OCI-LY1 (cell line): Measurements from ENCODE around the gene DOCK1.

ENCODE experiments used
- H2AFZ ChIP-seq: fragments of 200-600 bp; sonication (generic), shearing (Covaris generic); 2 replicates; pipeline ENCODE4 v1.6.0; 2014; ENCODE audit warnings: antibody characterized with exemption, mild to moderate bottlenecking, low read length
- H3F3A ChIP-seq: fragments of 200-600 bp; sonication (generic), shearing (Covaris generic); 2 replicates; pipeline ENCODE4 v1.6.0; 2014; ENCODE audit warnings: mild to moderate bottlenecking, antibody characterized with exemption, low read length, moderate library complexity; ENCODE audit not compliant: insufficient read depth
- H3K27ac ChIP-seq: fragments of 200-600 bp; sonication (generic); 2 replicates; pipeline ENCODE4 v1.5.1; 2014; ENCODE audit warnings: low read length, mixed run types, mild to moderate bottlenecking, low read depth; ENCODE audit not compliant: poor library complexity, severe bottlenecking
- H3K27me3 ChIP-seq: fragments of 200-600 bp; sonication (generic); 2 replicates; pipeline ENCODE4 v1.6.0; 2014; ENCODE audit warnings: antibody characterized with exemption, mild to moderate bottlenecking, low read length, moderate library complexity; ENCODE audit not compliant: insufficient read depth
- H3K36me3 ChIP-seq: fragments of 200-600 bp; sonication (generic); 2 replicates; pipeline ENCODE4 v1.6.1; 2014; ENCODE audit warnings: mild to moderate bottlenecking, antibody characterized with exemption, low read length, moderate library complexity, mixed read lengths; ENCODE audit not compliant: insufficient read depth
- H3K4me1 ChIP-seq: fragments of 200-600 bp; sonication (generic); 2 replicates; pipeline ENCODE4 v1.5.1; 2014; ENCODE audit warnings: mild to moderate bottlenecking, low read length, moderate library complexity; ENCODE audit not compliant: insufficient read depth, severe bottlenecking
- H3K4me2 ChIP-seq: fragments of 200-600 bp; sonication (generic), shearing (Covaris generic); 2 replicates; pipeline ENCODE4 v1.6.1; 2014; ENCODE audit warnings: low read length
- H3K4me3 ChIP-seq: fragments of 200-600 bp; sonication (generic); 2 replicates; pipeline ENCODE4 v1.5.1; 2014; ENCODE audit warnings: low read length, low read depth, mild to moderate bottlenecking, mixed read lengths; ENCODE audit not compliant: poor library complexity, severe bottlenecking
- H3K79me2 ChIP-seq: fragments of 200-600 bp; shearing (Covaris generic); 2 replicates; pipeline ENCODE4 v1.6.1; 2016; ENCODE audit warnings: mixed run types, low read length, mixed read lengths; ENCODE audit not compliant: insufficient read depth
- H3K9ac ChIP-seq: fragments of 200-600 bp; sonication (generic), shearing (Covaris generic); 2 replicates; pipeline ENCODE4 v1.6.1; 2014; ENCODE audit warnings: mild to moderate bottlenecking, low read length, mixed read lengths
- H3K9me2 ChIP-seq: fragments of 200-600 bp; sonication (generic), shearing (Covaris generic); 2 replicates; pipeline ENCODE4 v1.6.1; 2014; ENCODE audit warnings: low read depth, mild to moderate bottlenecking, low read length, mixed read lengths
- H3K9me3 ChIP-seq: fragments of 200-600 bp; shearing (Covaris generic); 2 replicates; pipeline ENCODE4 v1.6.1; 2014; ENCODE audit warnings: low read length, mixed read lengths
- H4K20me1 ChIP-seq: fragments of 200-600 bp; sonication (generic), shearing (Covaris generic); 2 replicates; pipeline ENCODE4 v1.6.0; 2016; ENCODE audit warnings: mild to moderate bottlenecking, low read length; ENCODE audit not compliant: insufficient read depth
- EZH2 ChIP-seq: fragments of 200-600 bp; sonication (generic), shearing (Covaris generic); IDR thresholded peaks from 2 replicates; pipeline ENCODE4 v1.8.0; 2017; ENCODE audit warnings: borderline replicate concordance, mixed run types, mild to moderate bottlenecking, antibody characterized with exemption, low read length, moderate library complexity, mixed read lengths
- TF ChIP-seq, protein P1 (sequence below): fragments of 200-600 bp; sonication (generic), shearing (Covaris generic); IDR thresholded peaks from 2 replicates; pipeline ENCODE4 v1.5.1; 2017; ENCODE audit warnings: mild to moderate bottlenecking, antibody characterized with exemption, low read length, moderate library complexity, mixed read lengths

The DOCK1 gene

GRCh38 chr10:127000598-127000997 is 95.4 kb downstream of the DOCK1 start:
- Histone ChIP-seq H3K9ac (no peak overlapping the region), H3K4me1 (no peaks in the 10 kb centered on the region), H3K9me3 (no peaks in the 10 kb centered on the region), H3K27me3 (no peaks in the 10 kb centered on the region), H3K9me2 (no peaks in the 10 kb centered on the region), H3K4me2 (no peak overlapping the region), H2AFZ (no peak overlapping the region), H3K4me3 (no peak overlapping the region), H3K27ac (no peak overlapping the region), H3K79me2 (no peaks in the 10 kb centered on the region), H3K36me3 (no peaks in the 10 kb centered on the region), H3F3A (no peaks in the 10 kb centered on the region), H4K20me1 (no peaks in the 10 kb centered on the region)
- TF ChIP-seq, protein P1, sequence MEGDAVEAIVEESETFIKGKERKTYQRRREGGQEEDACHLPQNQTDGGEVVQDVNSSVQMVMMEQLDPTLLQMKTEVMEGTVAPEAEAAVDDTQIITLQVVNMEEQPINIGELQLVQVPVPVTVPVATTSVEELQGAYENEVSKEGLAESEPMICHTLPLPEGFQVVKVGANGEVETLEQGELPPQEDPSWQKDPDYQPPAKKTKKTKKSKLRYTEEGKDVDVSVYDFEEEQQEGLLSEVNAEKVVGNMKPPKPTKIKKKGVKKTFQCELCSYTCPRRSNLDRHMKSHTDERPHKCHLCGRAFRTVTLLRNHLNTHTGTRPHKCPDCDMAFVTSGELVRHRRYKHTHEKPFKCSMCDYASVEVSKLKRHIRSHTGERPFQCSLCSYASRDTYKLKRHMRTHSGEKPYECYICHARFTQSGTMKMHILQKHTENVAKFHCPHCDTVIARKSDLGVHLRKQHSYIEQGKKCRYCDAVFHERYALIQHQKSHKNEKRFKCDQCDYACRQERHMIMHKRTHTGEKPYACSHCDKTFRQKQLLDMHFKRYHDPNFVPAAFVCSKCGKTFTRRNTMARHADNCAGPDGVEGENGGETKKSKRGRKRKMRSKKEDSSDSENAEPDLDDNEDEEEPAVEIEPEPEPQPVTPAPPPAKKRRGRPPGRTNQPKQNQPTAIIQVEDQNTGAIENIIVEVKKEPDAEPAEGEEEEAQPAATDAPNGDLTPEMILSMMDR = no peak
- no peak for TF ChIP-seq EZH2

DNA sequence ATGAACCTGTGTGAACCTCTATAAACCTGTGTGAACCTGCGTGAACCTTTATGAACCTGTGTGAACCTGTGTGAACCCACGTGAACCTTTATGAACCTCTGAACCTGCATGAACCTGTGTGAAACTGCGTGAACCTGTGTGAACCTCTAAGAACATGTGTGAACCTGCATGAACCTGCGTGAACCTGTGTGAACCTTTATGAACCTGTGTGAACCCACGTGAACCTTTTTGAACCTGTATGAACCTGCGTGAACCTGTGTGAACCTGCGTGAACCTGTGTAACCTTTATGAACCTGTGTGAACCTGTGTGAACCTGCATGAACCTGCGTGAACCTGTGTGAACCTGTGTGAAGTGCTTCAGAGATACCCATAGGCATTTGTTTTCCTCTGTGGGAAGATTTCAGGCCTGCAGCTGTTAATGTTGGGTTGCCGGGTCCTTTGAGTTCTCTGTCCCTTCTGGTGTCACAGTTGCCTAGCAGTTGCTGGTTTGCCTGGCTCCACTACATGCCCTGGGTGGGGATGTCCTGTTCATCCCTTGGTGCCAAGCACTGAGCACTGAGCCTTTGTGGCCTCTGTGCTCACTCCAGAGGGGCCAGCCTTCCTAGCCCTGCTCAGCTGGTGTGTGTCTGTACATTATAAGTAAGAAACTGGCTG is 97.9 kb downstream of the DOCK1 start:
- Histone ChIP-seq H3K79me2 (no peaks in the 10 kb centered on the region), H2AFZ (no peak overlapping the region), H3K4me2 (no peak overlapping the region), H4K20me1 (no peaks in the 10 kb centered on the region), H3K36me3 (no peaks in the 10 kb centered on the region), H3K4me3 (no peak overlapping the region), H3K4me1 (no peaks in the 10 kb centered on the region), H3K9me3 (no peaks in the 10 kb centered on the region), H3K27me3 (peaks cover 3% of the 10 kb centered on the region; the same call in 1 of the 2 replicates), H3K9me2 (no peaks in the 10 kb centered on the region), H3K9ac (no peak overlapping the region), H3K27ac (no peak overlapping the region), H3F3A (no peaks in the 10 kb centered on the region)
- TF ChIP-seq, protein P1 = no peak
- no peak for TF ChIP-seq EZH2

DNA sequence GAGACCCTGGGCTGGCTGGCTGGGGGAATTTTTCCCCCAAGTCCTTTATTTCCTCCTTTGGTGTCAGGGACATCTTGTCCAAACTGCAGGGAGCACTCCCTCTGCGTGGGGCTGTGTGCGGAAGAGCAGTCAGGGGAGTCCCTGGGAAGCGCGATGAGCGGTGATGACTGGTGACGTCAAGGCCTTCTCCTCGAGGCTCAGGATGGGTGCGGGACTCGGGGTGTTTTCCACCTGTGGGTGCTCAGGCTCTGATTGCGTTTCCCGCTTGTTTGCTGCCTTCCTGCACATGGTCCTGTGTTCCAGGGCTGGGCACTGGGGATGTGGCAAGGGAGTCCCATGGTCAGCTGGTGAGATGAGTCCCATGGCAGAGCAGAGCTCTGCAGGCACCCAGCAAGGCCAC is 101.2 kb downstream of the DOCK1 start:
- Histone ChIP-seq H3K79me2 (no peaks in the 10 kb centered on the region), H3K27ac (no peak overlapping the region)
- no peak for TF ChIP-seq EZH2
- TF ChIP-seq, protein P1 = no peak

More for the DNA sequence above, 101.2 kb downstream of the DOCK1 start:
- no peak overlapping the region for H2AFZ ChIP-seq
- H3K9me2 ChIP-seq = no peaks in the 10 kb centered on the region
- H4K20me1 ChIP-seq = no peaks in the 10 kb centered on the region
- H3K4me1 ChIP-seq = no peaks in the 10 kb centered on the region
- H3K9ac ChIP-seq = no peak overlapping the region
- H3K9me3 ChIP-seq = no peaks in the 10 kb centered on the region
- no peaks in the 10 kb centered on the region for H3F3A ChIP-seq
- H3K27me3 ChIP-seq = peaks cover 3% of the 10 kb centered on the region; the same call in 1 of the 2 replicates
- H3K4me3 ChIP-seq = no peak overlapping the region
- no peak overlapping the region for H3K4me2 ChIP-seq
- H3K36me3 ChIP-seq = no peaks in the 10 kb centered on the region
